ENCODE results near the gene FBLIM1. TPM values are rescaled to one million over a fixed set of nuclear protein-coding genes. Genes with fewer than 3 reads are reported as not detected.

The FBLIM1 gene
- 26.7 and 29.4 TPM in 2 replicates for total RNA-seq

GRCh38 chr1:15758343-15758931 is at the start of gene FBLIM1:
FBLIM1 (plus strand) TSS chr1:15758795; CDS start chr1:15764984, 6,189 bp downstream.

GRCh38 chr1:15736038-15736891 is 22.3 kb upstream of the FBLIM1 start, which contains the start of gene SLC25A34:
SLC25A34 (plus strand) TSS chr1:15736258; CDS start chr1:15736486, 228 bp downstream.

GRCh38 chr1:15742339-15742801 is 16.2 kb upstream of the FBLIM1 start, which contains the start of gene TMEM82:
TMEM82 (plus strand) TSS chr1:15742499; CDS start chr1:15742560, 61 bp downstream.

GRCh38 chr1:15807549-15807948 is 49.0 kb downstream of the FBLIM1 start, which contains the start of gene UQCRHL:
UQCRHL (minus strand) TSS chr1:15807649; CDS start chr1:15807649, 0 bp downstream.

Other genes with a start within 250 kb of the FBLIM1 start
- gene CASP9, start 234.6 kb upstream of the FBLIM1 start, total RNA-seq, result 6.3 and 6.8 TPM in 2 replicates
- gene DNAJC16, start 231.9 kb upstream of the FBLIM1 start, total RNA-seq, result 22.1 and 24.3 TPM in 2 replicates
- gene AGMAT, start 173.7 kb upstream of the FBLIM1 start, total RNA-seq, result 1.8 and 2.1 TPM in 2 replicates
- gene DDI2, start 141.3 kb upstream of the FBLIM1 start, total RNA-seq, result 23.7 and 36.7 TPM in 2 replicates
- 88.3 and 99.8 TPM in 2 replicates for gene PLEKHM2, start 74.5 kb upstream of the FBLIM1 start, total RNA-seq
- 0.52 and 0.65 TPM in 2 replicates for gene SLC25A34, start 22.5 kb upstream of the FBLIM1 start, total RNA-seq
- not detected in 2 replicates for gene TMEM82, start 16.3 kb upstream of the FBLIM1 start, total RNA-seq
- 1.6 and 1.8 TPM in 2 replicates for gene UQCRHL, start 48.9 kb downstream of the FBLIM1 start, total RNA-seq
- gene SPEN, start 88.9 kb downstream of the FBLIM1 start, total RNA-seq, result 33.3 and 34.0 TPM in 2 replicates
- gene ZBTB17, start 217.3 kb downstream of the FBLIM1 start, total RNA-seq, result 16.6 and 19.3 TPM in 2 replicates
- not detected in 2 replicates for gene SRARP, start 245.4 kb downstream of the FBLIM1 start, total RNA-seq

Measured in articular chondrocyte of knee joint (primary cell).